K562 (cell line): ENCODE data around the gene ZSCAN29. TPM values are rescaled to one million over a fixed set of nuclear protein-coding genes. Genes with fewer than 3 reads are reported as not detected.

ENCODE experiments used
- ARNT ChIP-seq, 2 experiments: fragments of 450-650 bp; IDR thresholded peaks; 2 replicates each; pipeline ENCODE4 v1.6.1; 2016; ENCODE audit warnings: mild to moderate bottlenecking in 1 of 2
- CHD2 ChIP-seq: IDR thresholded peaks from 2 replicates; pipeline ENCODE4 v1.6.1; 2011; ENCODE audit warnings: low read depth, low read length
- FOXJ2 ChIP-seq: fragments of 200-800 bp; sonication (Bioruptor generic); IDR thresholded peaks from 2 replicates; pipeline ENCODE4 v1.6.1; 2016; ENCODE audit warnings: missing genetic modification characterization, missing compliant biosample characterization
- MYBL2 ChIP-seq, 2 experiments: fragments of 450-650 bp in 1 of 2; sonication (generic) in 1 of 2; formaldehyde crosslinking in 1 of 2; IDR thresholded peaks; 2 replicates each; pipeline versions ENCODE4 v1.6.1 to v1.8.1; 2017 to 2022; ENCODE audit warnings: borderline replicate concordance in 1 of 2, inconsistent platforms in 1 of 2, low read depth in 1 of 2, mild to moderate bottlenecking in 1 of 2, missing genetic modification reagents in 1 of 2, moderate library complexity in 1 of 2
- SAFB2 ChIP-seq: fragments of 200-400 bp; formaldehyde crosslinking; IDR thresholded peaks from 2 replicates; pipeline ENCODE4 v1.6.1; 2018; ENCODE audit warnings: borderline replicate concordance, low read length, low read depth, moderate library complexity; ENCODE audit not compliant: severe bottlenecking
- ZNF347 ChIP-seq: fragments of 450-650 bp; formaldehyde crosslinking; IDR thresholded peaks from 2 replicates; pipeline ENCODE4 v1.4.0; 2020; ENCODE audit warnings: low read depth, mild to moderate bottlenecking, moderate library complexity
- ZNF507 ChIP-seq: conservative IDR thresholded peaks from 2 replicates; pipeline ENCODE4 v1.6.1; 2017; ENCODE audit warnings: missing genetic modification characterization, missing compliant biosample characterization
- ZNF609 ChIP-seq: sonication (generic); formaldehyde crosslinking; IDR thresholded peaks from 2 replicates; pipeline ENCODE4 v1.8.1; 2023; ENCODE audit warnings: missing genetic modification reagents, mild to moderate bottlenecking, borderline replicate concordance
- polyA plus RNA-seq, 8 experiments: library from polyadenylated mRNA; depleted of rRNA in 4 of 8; stranded (reverse) in 5 of 8; unstranded in 3 of 8; fragments of >200 nt; fragmentation: Nextera tagmentation in 2 of 8; fragmentation: Illumina TruSeq in 1 of 8; extraction: Ambion mirVana in 2 of 8; extraction: Trizol in 1 of 8; gene quantifications; 2 replicates each; pipeline versions ENCODE4 v1.2.1 to v1.2.3, GENCODE V29; 2011 to 2014; ENCODE audit warnings: inconsistent platforms in 1 of 8, missing spikeins in 1 of 8
- total RNA-seq, 7 experiments: library from RNA; depleted of rRNA in 6 of 7; stranded (reverse); fragments of >200 nt in 6 of 7; fragmentation: Illumina TruSeq in 2 of 7; extraction: Trizol in 2 of 7; gene quantifications; 2 replicates each; pipeline versions ENCODE4 v1.2.1 to v1.2.3, GENCODE V29; 2011 to 2021; ENCODE audit warnings: low replicate concordance in 1 of 7
- TF ChIP-seq, protein P1 (sequence below): fragments of 250-450 bp; sonication (Bioruptor Pico); IDR thresholded peaks from 2 replicates; pipeline ENCODE4 v1.4.0; 2020; ENCODE audit warnings: mild to moderate bottlenecking, moderate library complexity
- TF ChIP-seq, protein P2 (sequence below): fragments of 150-350 bp; conservative IDR thresholded peaks from 2 replicates; pipeline ENCODE4 v1.6.1; 2014; ENCODE audit warnings: low read length
- TF ChIP-seq, protein P3 (sequence below): fragments of 250-450 bp; sonication (Bioruptor Pico); IDR thresholded peaks from 2 replicates; pipeline ENCODE4 v1.4.0; 2020; ENCODE audit warnings: mild to moderate bottlenecking, moderate library complexity, borderline replicate concordance

The ZSCAN29 gene
- total and polyA plus RNA-seq, 9 of the 15 experiments (the other 6 are each of a cell fraction or from before 2014, with no cell fraction given): 2.5 to 28.6 (median 19.7) TPM

DNA sequence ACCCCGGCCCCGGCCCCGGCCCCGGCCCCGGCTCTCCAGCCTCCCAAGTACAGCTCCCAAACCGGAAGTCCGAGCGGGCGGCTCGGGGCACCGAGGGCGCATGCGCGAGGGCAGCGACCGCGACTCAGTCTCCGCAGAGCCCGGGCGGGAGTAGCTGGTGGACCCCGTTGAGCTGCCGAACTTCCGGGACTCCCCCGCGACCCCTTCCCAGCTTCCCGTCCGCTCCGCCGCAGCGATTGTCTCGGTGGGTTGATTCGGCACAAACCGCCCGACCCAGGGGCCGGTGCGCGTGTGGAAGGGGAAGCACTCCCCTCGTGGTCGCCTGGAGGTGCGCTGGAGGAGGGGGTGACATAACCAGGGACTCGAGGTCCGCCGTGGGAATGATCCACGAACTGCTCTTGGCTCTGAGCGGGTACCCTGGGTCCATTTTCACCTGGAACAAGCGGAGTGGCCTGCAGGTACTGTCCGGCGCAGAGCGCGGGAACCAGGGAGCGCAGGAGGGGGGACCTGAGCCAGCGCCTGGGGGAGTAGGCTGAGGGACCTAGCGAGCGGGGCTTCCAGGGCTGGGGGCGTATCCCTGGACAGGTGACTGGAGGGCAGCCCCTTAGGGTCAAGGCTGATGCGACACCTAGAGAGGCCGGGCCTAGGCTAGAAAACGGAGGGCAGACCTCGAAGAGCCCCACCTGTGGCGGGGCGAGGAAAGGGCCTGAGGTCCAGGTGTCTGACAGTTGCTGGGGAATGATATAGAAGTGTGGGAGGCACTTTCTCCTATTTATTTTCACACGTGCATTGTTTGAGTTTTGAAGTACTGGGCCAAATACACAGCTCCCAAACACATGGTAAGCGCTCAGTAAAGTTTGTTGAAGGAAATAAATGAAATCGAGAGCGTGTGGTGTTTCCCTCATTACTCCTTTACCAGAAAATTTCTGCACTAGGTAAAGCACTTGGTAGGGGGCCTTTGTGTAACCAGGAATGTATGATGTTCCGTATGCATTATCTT is at the start of gene ZSCAN29, which contains the start of gene TUBGCP4 (continued):
- TF ChIP-seq, protein P1, sequence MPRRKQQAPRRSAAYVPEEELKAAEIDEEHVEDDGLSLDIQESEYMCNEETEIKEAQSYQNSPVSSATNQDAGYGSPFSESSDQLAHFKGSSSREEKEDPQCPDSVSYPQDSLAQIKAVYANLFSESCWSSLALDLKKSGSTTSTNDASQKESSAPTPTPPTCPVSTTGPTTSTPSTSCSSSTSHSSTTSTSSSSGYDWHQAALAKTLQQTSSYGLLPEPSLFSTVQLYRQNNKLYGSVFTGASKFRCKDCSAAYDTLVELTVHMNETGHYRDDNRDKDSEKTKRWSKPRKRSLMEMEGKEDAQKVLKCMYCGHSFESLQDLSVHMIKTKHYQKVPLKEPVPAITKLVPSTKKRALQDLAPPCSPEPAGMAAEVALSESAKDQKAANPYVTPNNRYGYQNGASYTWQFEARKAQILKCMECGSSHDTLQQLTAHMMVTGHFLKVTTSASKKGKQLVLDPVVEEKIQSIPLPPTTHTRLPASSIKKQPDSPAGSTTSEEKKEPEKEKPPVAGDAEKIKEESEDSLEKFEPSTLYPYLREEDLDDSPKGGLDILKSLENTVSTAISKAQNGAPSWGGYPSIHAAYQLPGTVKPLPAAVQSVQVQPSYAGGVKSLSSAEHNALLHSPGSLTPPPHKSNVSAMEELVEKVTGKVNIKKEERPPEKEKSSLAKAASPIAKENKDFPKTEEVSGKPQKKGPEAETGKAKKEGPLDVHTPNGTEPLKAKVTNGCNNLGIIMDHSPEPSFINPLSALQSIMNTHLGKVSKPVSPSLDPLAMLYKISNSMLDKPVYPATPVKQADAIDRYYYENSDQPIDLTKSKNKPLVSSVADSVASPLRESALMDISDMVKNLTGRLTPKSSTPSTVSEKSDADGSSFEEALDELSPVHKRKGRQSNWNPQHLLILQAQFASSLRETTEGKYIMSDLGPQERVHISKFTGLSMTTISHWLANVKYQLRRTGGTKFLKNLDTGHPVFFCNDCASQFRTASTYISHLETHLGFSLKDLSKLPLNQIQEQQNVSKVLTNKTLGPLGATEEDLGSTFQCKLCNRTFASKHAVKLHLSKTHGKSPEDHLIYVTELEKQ (CRISPR knock-in tag): no peak
- TF ChIP-seq FOXJ2 (tag): no peak
- TF ChIP-seq SAFB2: no peak
- no peak for TF ChIP-seq CHD2
- no peak for TF ChIP-seq MYBL2 (IDR thresholded peaks at IDR 0.05; ENCODE audit: low read depth)
- no peak for TF ChIP-seq MYBL2 (CRISPR knock-in tag; IDR thresholded peaks at IDR 0.05; ENCODE audit: borderline replicate concordance)
- TF ChIP-seq ARNT (IDR thresholded peaks at IDR 0.05): no peak
- no peak for TF ChIP-seq ZNF347 (CRISPR knock-in tag)
- TF ChIP-seq, protein P2, sequence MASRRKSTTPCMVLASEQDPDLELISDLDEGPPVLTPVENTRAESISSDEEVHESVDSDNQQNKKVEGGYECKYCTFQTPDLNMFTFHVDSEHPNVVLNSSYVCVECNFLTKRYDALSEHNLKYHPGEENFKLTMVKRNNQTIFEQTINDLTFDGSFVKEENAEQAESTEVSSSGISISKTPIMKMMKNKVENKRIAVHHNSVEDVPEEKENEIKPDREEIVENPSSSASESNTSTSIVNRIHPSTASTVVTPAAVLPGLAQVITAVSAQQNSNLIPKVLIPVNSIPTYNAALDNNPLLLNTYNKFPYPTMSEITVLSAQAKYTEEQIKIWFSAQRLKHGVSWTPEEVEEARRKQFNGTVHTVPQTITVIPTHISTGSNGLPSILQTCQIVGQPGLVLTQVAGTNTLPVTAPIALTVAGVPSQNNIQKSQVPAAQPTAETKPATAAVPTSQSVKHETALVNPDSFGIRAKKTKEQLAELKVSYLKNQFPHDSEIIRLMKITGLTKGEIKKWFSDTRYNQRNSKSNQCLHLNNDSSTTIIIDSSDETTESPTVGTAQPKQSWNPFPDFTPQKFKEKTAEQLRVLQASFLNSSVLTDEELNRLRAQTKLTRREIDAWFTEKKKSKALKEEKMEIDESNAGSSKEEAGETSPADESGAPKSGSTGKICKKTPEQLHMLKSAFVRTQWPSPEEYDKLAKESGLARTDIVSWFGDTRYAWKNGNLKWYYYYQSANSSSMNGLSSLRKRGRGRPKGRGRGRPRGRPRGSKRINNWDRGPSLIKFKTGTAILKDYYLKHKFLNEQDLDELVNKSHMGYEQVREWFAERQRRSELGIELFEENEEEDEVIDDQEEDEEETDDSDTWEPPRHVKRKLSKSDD: no peak
- TF ChIP-seq ZNF609: no peak
- no peak for TF ChIP-seq ZNF507 (tag)
- TF ChIP-seq, protein P3, sequence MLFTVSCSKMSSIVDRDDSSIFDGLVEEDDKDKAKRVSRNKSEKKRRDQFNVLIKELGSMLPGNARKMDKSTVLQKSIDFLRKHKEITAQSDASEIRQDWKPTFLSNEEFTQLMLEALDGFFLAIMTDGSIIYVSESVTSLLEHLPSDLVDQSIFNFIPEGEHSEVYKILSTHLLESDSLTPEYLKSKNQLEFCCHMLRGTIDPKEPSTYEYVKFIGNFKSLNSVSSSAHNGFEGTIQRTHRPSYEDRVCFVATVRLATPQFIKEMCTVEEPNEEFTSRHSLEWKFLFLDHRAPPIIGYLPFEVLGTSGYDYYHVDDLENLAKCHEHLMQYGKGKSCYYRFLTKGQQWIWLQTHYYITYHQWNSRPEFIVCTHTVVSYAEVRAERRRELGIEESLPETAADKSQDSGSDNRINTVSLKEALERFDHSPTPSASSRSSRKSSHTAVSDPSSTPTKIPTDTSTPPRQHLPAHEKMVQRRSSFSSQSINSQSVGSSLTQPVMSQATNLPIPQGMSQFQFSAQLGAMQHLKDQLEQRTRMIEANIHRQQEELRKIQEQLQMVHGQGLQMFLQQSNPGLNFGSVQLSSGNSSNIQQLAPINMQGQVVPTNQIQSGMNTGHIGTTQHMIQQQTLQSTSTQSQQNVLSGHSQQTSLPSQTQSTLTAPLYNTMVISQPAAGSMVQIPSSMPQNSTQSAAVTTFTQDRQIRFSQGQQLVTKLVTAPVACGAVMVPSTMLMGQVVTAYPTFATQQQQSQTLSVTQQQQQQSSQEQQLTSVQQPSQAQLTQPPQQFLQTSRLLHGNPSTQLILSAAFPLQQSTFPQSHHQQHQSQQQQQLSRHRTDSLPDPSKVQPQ (CRISPR knock-in tag): no peak
